ENCODE data around the gene OSM.

The OSM gene

GRCh38 chr22:30279932-30280331 is 13.3 kb upstream of the OSM start:
- no peak for DNase-seq (ENCODE audit: low read depth)
- no peak overlapping the region for H3K4me3 ChIP-seq (ENCODE audit: control insufficient read depth, low read depth, low read length)
- TF ChIP-seq CTCF (IDR thresholded peaks at IDR 0.05; ENCODE audit: control insufficient read depth, insufficient read depth, low read depth, low read length, missing control alignments), result no peak

- no peak for DNase-seq (ENCODE audit: low read depth)
- H3K4me3 ChIP-seq (ENCODE audit: control insufficient read depth, low read depth, low read length), result no peak overlapping the region
- no peak for TF ChIP-seq CTCF (IDR thresholded peaks at IDR 0.05; ENCODE audit: control insufficient read depth, insufficient read depth, low read depth, low read length, missing control alignments)
Measured at GRCh38 chr22:30279046-30279788, 12.6 kb upstream of the OSM start.

- no peak for TF ChIP-seq CTCF (IDR thresholded peaks at IDR 0.05; ENCODE audit: control insufficient read depth, insufficient read depth, low read depth, low read length, missing control alignments)
- no peak overlapping the region for H3K4me3 ChIP-seq (ENCODE audit: control insufficient read depth, low read depth, low read length)
- DNase-seq (ENCODE audit: low read depth), result peak; percentile 78
Measured at GRCh38 chr22:30277547-30278344, 11.1 kb upstream of the OSM start.

GRCh38 chr22:30276039-30276438 is 9.4 kb upstream of the OSM start:
- H3K4me3 ChIP-seq (ENCODE audit: control insufficient read depth, low read depth, low read length), result no peak overlapping the region
- TF ChIP-seq CTCF (IDR thresholded peaks at IDR 0.05; ENCODE audit: control insufficient read depth, insufficient read depth, low read depth, low read length, missing control alignments), result no peak
- DNase-seq (ENCODE audit: low read depth), result no peak

- no peak overlapping the region for H3K4me3 ChIP-seq (ENCODE audit: control insufficient read depth, low read depth, low read length)
- no peak for DNase-seq (ENCODE audit: low read depth)
- no peak for TF ChIP-seq CTCF (IDR thresholded peaks at IDR 0.05; ENCODE audit: control insufficient read depth, insufficient read depth, low read depth, low read length, missing control alignments)
Measured at GRCh38 chr22:30275625-30276024, 9.0 kb upstream of the OSM start.

- no peak for DNase-seq (ENCODE audit: low read depth)
- TF ChIP-seq CTCF (IDR thresholded peaks at IDR 0.05; ENCODE audit: control insufficient read depth, insufficient read depth, low read depth, low read length, missing control alignments), result no peak
- no peak overlapping the region for H3K4me3 ChIP-seq (ENCODE audit: control insufficient read depth, low read depth, low read length)
Measured at GRCh38 chr22:30274437-30274812, 7.8 kb upstream of the OSM start.

Measured in AG09309 (cell line).